ENCODE data around the gene THRB.
"Not testable (repeated sequence)": the region's sequence is repeated elsewhere in the genome, so short reads cannot be mapped to it uniquely, and the experiment has no call there.

Gene THRB

GRCh38 chr3:24096695-24097290, 397.9 kb downstream of the THRB start:
- Histone ChIP-seq H3K9me3 (ENCODE audit: insufficient read depth, low read length) (peaks cover 10% of the 10 kb centered on the region), H3K27me3 (ENCODE audit: insufficient read depth, insufficient read length) (no peaks in the 10 kb centered on the region), H3K36me3 (ENCODE audit: insufficient read depth, insufficient read length, low read length) (no peaks in the 10 kb centered on the region), H3K4me3 (ENCODE audit: insufficient read length, low read depth) (no peak overlapping the region), H3K9ac (ENCODE audit: insufficient read length, low read depth) (no peak overlapping the region), H3K4me1 (ENCODE audit: insufficient read depth, insufficient read length) (no peaks in the 10 kb centered on the region)
- no peak for DNase-seq (ENCODE audit: low read depth, low spot score)
- TF ChIP-seq YY1 (IDR thresholded peaks at IDR 0.05; ENCODE audit: insufficient read depth, insufficient read length) (no peak), ZNF274 (IDR thresholded peaks at IDR 0.05; ENCODE audit: low read depth, low read length) (no peak), SUZ12 (IDR thresholded peaks at IDR 0.05; ENCODE audit: extremely low read depth, insufficient read depth, insufficient read length) (no peak)

- H3K9me3 ChIP-seq (ENCODE audit: insufficient read depth, low read length) = peaks cover 10% of the 10 kb centered on the region
- no peaks in the 10 kb centered on the region for H3K4me1 ChIP-seq (ENCODE audit: insufficient read depth, insufficient read length)
- no peaks in the 10 kb centered on the region for H3K36me3 ChIP-seq (ENCODE audit: insufficient read depth, insufficient read length, low read length)
- no peaks in the 10 kb centered on the region for H3K27me3 ChIP-seq (ENCODE audit: insufficient read depth, insufficient read length)
- H3K4me3 ChIP-seq (ENCODE audit: insufficient read length, low read depth) = no peak overlapping the region
- DNase-seq (ENCODE audit: low read depth, low spot score) = no peak
- H3K9ac ChIP-seq (ENCODE audit: insufficient read length, low read depth) = no peak overlapping the region
- TF ChIP-seq YY1 (IDR thresholded peaks at IDR 0.05; ENCODE audit: insufficient read depth, insufficient read length) (no peak), ZNF274 (IDR thresholded peaks at IDR 0.05; ENCODE audit: low read depth, low read length) (no peak), SUZ12 (IDR thresholded peaks at IDR 0.05; ENCODE audit: extremely low read depth, insufficient read depth, insufficient read length) (no peak)
Observed at GRCh38 chr3:24096271-24096670, 398.4 kb downstream of the THRB start.

- not testable (repeated sequence) for H3K36me3 ChIP-seq (ENCODE audit: insufficient read depth, insufficient read length, low read length); H3K4me3 ChIP-seq (ENCODE audit: insufficient read length, low read depth); H3K4me1 ChIP-seq (ENCODE audit: insufficient read depth, insufficient read length); H3K27me3 ChIP-seq (ENCODE audit: insufficient read depth, insufficient read length); DNase-seq (ENCODE audit: low read depth, low spot score); H3K9me3 ChIP-seq (ENCODE audit: insufficient read depth, low read length); H3K9ac ChIP-seq (ENCODE audit: insufficient read length, low read depth)
Observed at GRCh38 chr3:24094818-24095217, 399.8 kb downstream of the THRB start.

- no peaks in the 10 kb centered on the region for H3K36me3 ChIP-seq (ENCODE audit: insufficient read depth, insufficient read length, low read length)
- no peaks in the 10 kb centered on the region for H3K9me3 ChIP-seq (ENCODE audit: insufficient read depth, low read length)
- H3K27me3 ChIP-seq (ENCODE audit: insufficient read depth, insufficient read length) = no peaks in the 10 kb centered on the region
- H3K9ac ChIP-seq (ENCODE audit: insufficient read length, low read depth) = no peak overlapping the region
- H3K4me1 ChIP-seq (ENCODE audit: insufficient read depth, insufficient read length) = no peaks in the 10 kb centered on the region
- no peak overlapping the region for H3K4me3 ChIP-seq (ENCODE audit: insufficient read length, low read depth)
- TF ChIP-seq SUZ12 (IDR thresholded peaks at IDR 0.05; ENCODE audit: extremely low read depth, insufficient read depth, insufficient read length) = no peak
- no peak for TF ChIP-seq ZNF274 (IDR thresholded peaks at IDR 0.05; ENCODE audit: low read depth, low read length)
- no peak for TF ChIP-seq YY1 (IDR thresholded peaks at IDR 0.05; ENCODE audit: insufficient read depth, insufficient read length)
- DNase-seq (ENCODE audit: low read depth, low spot score) = no peak
Observed at GRCh38 chr3:24088782-24089181, 405.9 kb downstream of the THRB start.

DNA sequence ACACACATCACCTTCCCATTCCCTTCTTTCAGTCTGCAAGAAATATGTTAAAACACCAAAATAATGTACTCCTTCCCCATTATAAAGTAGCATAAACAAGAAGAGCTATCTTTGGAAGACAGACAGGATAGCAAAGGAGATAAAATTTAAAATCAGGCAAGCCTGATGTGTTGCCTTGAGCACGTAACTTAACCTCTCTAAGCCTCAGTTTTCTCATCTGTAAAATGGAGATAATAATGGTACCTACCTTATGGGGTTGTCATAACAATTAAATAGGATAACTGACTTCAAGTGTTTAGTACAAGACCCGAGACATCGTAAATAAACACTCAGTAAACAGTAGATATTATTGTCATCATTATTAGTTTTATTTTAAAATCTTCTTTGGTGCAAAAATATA, 407.2 kb downstream of the THRB start:
- no peaks in the 10 kb centered on the region for H3K4me1 ChIP-seq (ENCODE audit: insufficient read depth, insufficient read length)
- H3K9ac ChIP-seq (ENCODE audit: insufficient read length, low read depth) = no peak overlapping the region
- no peak for DNase-seq (ENCODE audit: low read depth, low spot score)
- no peaks in the 10 kb centered on the region for H3K36me3 ChIP-seq (ENCODE audit: insufficient read depth, insufficient read length, low read length)
- H3K4me3 ChIP-seq (ENCODE audit: insufficient read length, low read depth) = no peak overlapping the region
- TF ChIP-seq SUZ12 (IDR thresholded peaks at IDR 0.05; ENCODE audit: extremely low read depth, insufficient read depth, insufficient read length) (no peak), YY1 (IDR thresholded peaks at IDR 0.05; ENCODE audit: insufficient read depth, insufficient read length) (no peak), ZNF274 (IDR thresholded peaks at IDR 0.05; ENCODE audit: low read depth, low read length) (no peak)
- H3K9me3 ChIP-seq (ENCODE audit: insufficient read depth, low read length) = no peaks in the 10 kb centered on the region
- no peaks in the 10 kb centered on the region for H3K27me3 ChIP-seq (ENCODE audit: insufficient read depth, insufficient read length)

DNA sequence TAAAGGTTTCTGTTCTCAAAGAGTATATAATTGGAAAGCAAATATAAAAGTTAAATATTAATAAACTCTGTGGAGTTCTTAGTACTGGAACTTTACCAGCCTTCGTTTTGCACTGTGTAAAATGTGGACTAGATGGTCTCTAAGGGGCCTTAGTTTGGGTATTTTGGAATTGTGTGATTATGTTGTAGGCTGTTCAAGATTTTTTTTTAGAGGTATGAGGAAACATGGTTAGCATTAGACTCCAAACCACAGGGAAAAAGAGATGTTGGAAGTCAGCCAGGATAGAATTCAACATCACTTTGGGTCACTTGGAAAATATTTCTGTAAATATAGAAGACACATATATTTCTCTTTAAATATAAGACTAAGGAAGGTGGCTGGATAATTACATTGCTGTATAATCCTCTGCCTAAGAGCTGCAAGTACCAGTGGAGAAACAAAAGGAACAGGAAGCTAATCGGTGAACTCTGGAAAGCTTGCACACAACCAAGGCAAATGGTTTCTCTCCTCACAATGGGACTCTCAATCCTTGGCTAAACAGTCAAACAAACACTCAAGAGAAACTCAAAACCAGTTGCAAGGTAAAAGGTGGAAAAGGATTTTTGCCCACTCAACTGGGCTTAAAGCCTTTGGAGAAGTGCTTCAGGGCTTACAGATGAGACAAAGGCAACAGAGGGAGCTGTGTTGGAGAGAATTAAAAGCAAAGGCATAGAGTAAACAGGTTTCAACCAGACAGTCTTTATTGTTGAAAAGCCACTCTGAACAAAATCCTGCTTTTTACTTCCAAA, 407.8 kb downstream of the THRB start:
- H3K4me1 ChIP-seq (ENCODE audit: insufficient read depth, insufficient read length) = no peaks in the 10 kb centered on the region
- no peak overlapping the region for H3K9ac ChIP-seq (ENCODE audit: insufficient read length, low read depth)
- TF ChIP-seq SUZ12 (IDR thresholded peaks at IDR 0.05; ENCODE audit: extremely low read depth, insufficient read depth, insufficient read length) (no peak), ZNF274 (IDR thresholded peaks at IDR 0.05; ENCODE audit: low read depth, low read length) (no peak), YY1 (IDR thresholded peaks at IDR 0.05; ENCODE audit: insufficient read depth, insufficient read length) (no peak)
- H3K27me3 ChIP-seq (ENCODE audit: insufficient read depth, insufficient read length) = no peaks in the 10 kb centered on the region
- no peak for DNase-seq (ENCODE audit: low read depth, low spot score)
- H3K36me3 ChIP-seq (ENCODE audit: insufficient read depth, insufficient read length, low read length) = no peaks in the 10 kb centered on the region
- no peak overlapping the region for H3K4me3 ChIP-seq (ENCODE audit: insufficient read length, low read depth)
- H3K9me3 ChIP-seq (ENCODE audit: insufficient read depth, low read length) = no peaks in the 10 kb centered on the region

DNA sequence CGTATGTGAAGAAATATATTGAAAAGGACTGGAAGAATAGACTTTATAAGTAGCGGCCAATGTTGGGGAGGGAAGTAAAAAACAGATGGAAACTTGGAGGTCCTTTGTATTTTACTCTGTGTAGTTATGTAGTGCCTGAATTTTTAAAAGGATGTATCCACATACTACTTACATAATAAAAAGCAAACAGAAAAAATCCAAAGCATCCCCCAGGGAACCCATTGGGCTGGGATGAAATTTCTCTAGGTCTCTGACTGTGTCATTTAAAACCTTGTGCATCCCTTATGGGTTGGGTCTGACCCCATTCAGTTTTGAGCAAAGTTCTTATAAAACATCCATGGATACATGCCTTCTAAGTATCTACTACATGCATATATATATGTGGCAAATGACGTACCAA, 408.4 kb downstream of the THRB start:
- TF ChIP-seq SUZ12 (IDR thresholded peaks at IDR 0.05; ENCODE audit: extremely low read depth, insufficient read depth, insufficient read length) (no peak), ZNF274 (IDR thresholded peaks at IDR 0.05; ENCODE audit: low read depth, low read length) (no peak), YY1 (IDR thresholded peaks at IDR 0.05; ENCODE audit: insufficient read depth, insufficient read length) (no peak)
- Histone ChIP-seq H3K36me3 (ENCODE audit: insufficient read depth, insufficient read length, low read length) (no peaks in the 10 kb centered on the region), H3K9me3 (ENCODE audit: insufficient read depth, low read length) (no peaks in the 10 kb centered on the region), H3K4me1 (ENCODE audit: insufficient read depth, insufficient read length) (no peaks in the 10 kb centered on the region), H3K9ac (ENCODE audit: insufficient read length, low read depth) (no peak overlapping the region), H3K4me3 (ENCODE audit: insufficient read length, low read depth) (no peak overlapping the region), H3K27me3 (ENCODE audit: insufficient read depth, insufficient read length) (no peaks in the 10 kb centered on the region)
- DNase-seq (ENCODE audit: low read depth, low spot score) = no peak

Data from NT2/D1 (cell line).